Astrocyte of the hippocampus (primary cell): ENCODE data around the gene GOLGA6L7.
A peak's percentile ranks its signal among the peaks of the same experiment; 100 is the strongest.
"Not testable (repeated sequence)": the region's sequence is repeated elsewhere in the genome, so short reads cannot be mapped to it uniquely, and the experiment has no call there.

ENCODE experiments used
- DNase-seq: peaks from one replicate; pipeline ENCODE4 v3.0.0; 2011; ENCODE audit warnings: low read depth, low spot score

GOLGA6L7 gene

GRCh38 chr15:28848521-28848920 lies at the start of gene GOLGA6L7:
GOLGA6L7 (minus strand) TSS chr15:28848644; CDS start chr15:28848549, 95 bp downstream.
- not testable (repeated sequence) for DNase-seq

- no peak for DNase-seq
Observed at GRCh38 chr15:28897861-28898585, 49.6 kb upstream of the GOLGA6L7 start.

GRCh38 chr15:28896951-28897350 lies 48.5 kb upstream of the GOLGA6L7 start:
- peak; percentile 83 for DNase-seq

GRCh38 chr15:28895566-28895965 lies 47.1 kb upstream of the GOLGA6L7 start:
- DNase-seq, result no peak

- no peak for DNase-seq
Observed at GRCh38 chr15:28895146-28895545, 46.7 kb upstream of the GOLGA6L7 start.

- no peak for DNase-seq
Observed at GRCh38 chr15:28894631-28895030, 46.2 kb upstream of the GOLGA6L7 start.

GRCh38 chr15:28892789-28893610 lies 44.6 kb upstream of the GOLGA6L7 start:
- peak; percentile 25 for DNase-seq

GRCh38 chr15:28891588-28891987 lies 43.1 kb upstream of the GOLGA6L7 start:
- DNase-seq, result no peak

- no peak for DNase-seq
Observed at GRCh38 chr15:28890711-28891495, 42.5 kb upstream of the GOLGA6L7 start.

GRCh38 chr15:28890291-28890690 lies 41.8 kb upstream of the GOLGA6L7 start:
- DNase-seq, result not testable (repeated sequence)

- not testable (repeated sequence) for DNase-seq
Observed at GRCh38 chr15:28889871-28890270, 41.4 kb upstream of the GOLGA6L7 start.

- no peak for DNase-seq
Observed at GRCh38 chr15:28889346-28889745, 40.9 kb upstream of the GOLGA6L7 start.

- peak; percentile 46 for DNase-seq
Observed at GRCh38 chr15:28888900-28889299, 40.5 kb upstream of the GOLGA6L7 start.

- no peak for DNase-seq
Observed at GRCh38 chr15:28888302-28888894, 40.0 kb upstream of the GOLGA6L7 start.

- DNase-seq, result peak; percentile 42
Observed at GRCh38 chr15:28887339-28888174, 39.1 kb upstream of the GOLGA6L7 start.

- DNase-seq, result peak; percentile 43
Observed at GRCh38 chr15:28886431-28887338, 38.2 kb upstream of the GOLGA6L7 start.

- peak; percentile 82 for DNase-seq
Observed at GRCh38 chr15:28885630-28886430, 37.4 kb upstream of the GOLGA6L7 start, which contains the start of gene APBA2. APBA2 (plus strand) TSS chr15:28885974; CDS start chr15:29053885, 167,911 bp downstream.

GRCh38 chr15:28885128-28885629 lies 36.7 kb upstream of the GOLGA6L7 start:
- no peak for DNase-seq
